ENCODE data around the gene ANKRD22. TPM values are rescaled to one million over a fixed set of nuclear protein-coding genes. Genes with fewer than 3 reads are reported as not detected.

The ANKRD22 gene
- total and polyA plus RNA-seq, 4 donors, result 0.38 to 1.0 (median 0.43) TPM

DNA sequence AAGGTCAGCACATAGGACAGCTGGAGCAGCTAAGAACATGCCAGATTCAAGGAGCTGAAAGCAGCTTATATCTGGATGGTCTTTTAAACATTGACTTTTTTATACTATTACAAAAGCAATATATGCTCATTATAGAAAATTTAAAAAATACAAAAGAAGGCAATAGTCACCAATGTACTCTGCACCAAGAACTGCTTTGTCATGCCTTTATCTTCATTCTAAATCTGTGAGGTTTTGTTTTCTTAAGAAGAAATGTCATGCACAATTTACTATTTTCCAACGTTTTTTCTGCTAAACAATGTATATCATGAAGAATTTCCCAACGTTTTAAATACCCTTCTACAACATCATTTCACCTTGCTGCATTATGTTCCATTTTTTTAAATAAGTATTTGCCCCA is 46.3 kb downstream of the ANKRD22 start:
- no peak for TF ChIP-seq EGR1 (IDR thresholded peaks at IDR 0.05; ENCODE audit: low read depth in 2 of 2)
- no peak for TF ChIP-seq NR2F2 (IDR thresholded peaks at IDR 0.05)
- TF ChIP-seq, protein P1, sequence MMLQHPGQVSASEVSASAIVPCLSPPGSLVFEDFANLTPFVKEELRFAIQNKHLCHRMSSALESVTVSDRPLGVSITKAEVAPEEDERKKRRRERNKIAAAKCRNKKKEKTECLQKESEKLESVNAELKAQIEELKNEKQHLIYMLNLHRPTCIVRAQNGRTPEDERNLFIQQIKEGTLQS (IDR thresholded peaks at IDR 0.05), result no peak
- TF ChIP-seq, protein P2, sequence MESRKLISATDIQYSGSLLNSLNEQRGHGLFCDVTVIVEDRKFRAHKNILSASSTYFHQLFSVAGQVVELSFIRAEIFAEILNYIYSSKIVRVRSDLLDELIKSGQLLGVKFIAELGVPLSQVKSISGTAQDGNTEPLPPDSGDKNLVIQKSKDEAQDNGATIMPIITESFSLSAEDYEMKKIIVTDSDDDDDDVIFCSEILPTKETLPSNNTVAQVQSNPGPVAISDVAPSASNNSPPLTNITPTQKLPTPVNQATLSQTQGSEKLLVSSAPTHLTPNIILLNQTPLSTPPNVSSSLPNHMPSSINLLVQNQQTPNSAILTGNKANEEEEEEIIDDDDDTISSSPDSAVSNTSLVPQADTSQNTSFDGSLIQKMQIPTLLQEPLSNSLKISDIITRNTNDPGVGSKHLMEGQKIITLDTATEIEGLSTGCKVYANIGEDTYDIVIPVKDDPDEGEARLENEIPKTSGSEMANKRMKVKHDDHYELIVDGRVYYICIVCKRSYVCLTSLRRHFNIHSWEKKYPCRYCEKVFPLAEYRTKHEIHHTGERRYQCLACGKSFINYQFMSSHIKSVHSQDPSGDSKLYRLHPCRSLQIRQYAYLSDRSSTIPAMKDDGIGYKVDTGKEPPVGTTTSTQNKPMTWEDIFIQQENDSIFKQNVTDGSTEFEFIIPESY (IDR thresholded peaks at IDR 0.05), result no peak
- no peak for TF ChIP-seq RAD21 (IDR thresholded peaks at IDR 0.05)
- no peak for TF ChIP-seq SP1 (IDR thresholded peaks at IDR 0.05)
- TF ChIP-seq GABPA (IDR thresholded peaks at IDR 0.05 in 1 of 2, conservative IDR thresholded peaks at IDR 0.05 in 1 of 2), result no peak
- TF ChIP-seq, protein P3, sequence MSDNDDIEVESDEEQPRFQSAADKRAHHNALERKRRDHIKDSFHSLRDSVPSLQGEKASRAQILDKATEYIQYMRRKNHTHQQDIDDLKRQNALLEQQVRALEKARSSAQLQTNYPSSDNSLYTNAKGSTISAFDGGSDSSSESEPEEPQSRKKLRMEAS (IDR thresholded peaks at IDR 0.05), result no peak
- TF ChIP-seq RXRA (IDR thresholded peaks at IDR 0.05), result no peak
- no peak for TF ChIP-seq FOXA2 (IDR thresholded peaks at IDR 0.05)
- TF ChIP-seq FOXA1 (IDR thresholded peaks at IDR 0.05), result no peak
- Histone ChIP-seq H3K4me3 (ENCODE audit: low read depth in 1 of 3, low read length in 3 of 3) (no peak overlapping the region), H3K9ac (ENCODE audit: low read depth in 1 of 2, low read length in 2 of 2) (no peak overlapping the region), H3K4me1 (ENCODE audit: control insufficient read depth in 4 of 4, insufficient read depth in 4 of 4, low read length in 3 of 4) (no peaks in the 10 kb centered on the region), H3K9me3 (ENCODE audit: control insufficient read depth in 4 of 4, low read length in 3 of 4) (no peaks in the 10 kb centered on the region), H3K27me3 (ENCODE audit: control insufficient read depth in 4 of 4, insufficient read depth in 4 of 4, low read length in 3 of 4) (no peaks in the 10 kb centered on the region), H3K27ac (ENCODE audit: low read depth in 1 of 2, low read length in 2 of 2) (no peak overlapping the region), H3K36me3 (ENCODE audit: control insufficient read depth in 4 of 4, insufficient read depth in 3 of 4, low read depth in 1 of 4, low read length in 3 of 4) (no peaks in the 10 kb centered on the region)
- 55% methylated on average over 2 of the region's 2 CpGs for whole genome bisulfite sequencing
- no peak for DNase-seq (ENCODE audit: low spot score)

DNA sequence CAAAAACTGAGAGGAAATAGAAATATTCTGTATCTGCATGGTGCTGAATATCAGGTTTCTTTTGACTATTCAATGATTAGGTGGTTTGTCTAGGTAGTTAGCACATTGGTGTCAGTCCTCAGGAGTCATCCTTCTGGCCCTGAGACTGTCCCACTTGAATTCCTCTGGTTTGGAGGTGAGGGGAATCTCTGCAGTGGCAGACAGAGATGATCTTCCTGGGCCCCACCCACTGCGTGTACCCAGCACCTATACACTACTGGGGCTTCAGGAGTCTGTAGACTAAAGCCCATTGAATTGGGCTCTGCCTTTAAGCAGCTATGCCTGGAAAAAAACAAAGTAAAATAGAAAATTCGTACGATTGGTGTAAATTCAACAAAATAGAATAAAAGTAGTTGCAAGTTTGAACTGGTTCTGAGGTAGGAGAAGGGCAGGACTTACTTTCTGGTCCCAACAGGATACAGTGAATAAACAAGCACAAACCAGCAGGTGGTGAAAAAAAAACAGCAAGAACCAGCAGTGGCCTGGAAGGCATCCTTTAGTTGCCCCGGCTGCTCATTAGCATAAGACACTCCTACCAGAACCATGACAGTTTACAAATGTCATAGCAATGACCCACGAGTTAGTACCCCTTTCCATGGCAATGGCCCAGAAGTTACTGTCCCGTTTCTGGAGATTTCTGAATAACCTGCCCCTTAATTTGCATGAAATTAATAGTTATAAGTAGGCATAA is 47.4 kb downstream of the ANKRD22 start:
- Histone ChIP-seq H3K4me3 (ENCODE audit: low read depth in 1 of 3, low read length in 3 of 3) (no peak overlapping the region), H3K36me3 (ENCODE audit: control insufficient read depth in 4 of 4, insufficient read depth in 3 of 4, low read depth in 1 of 4, low read length in 3 of 4) (no peaks in the 10 kb centered on the region), H3K4me1 (ENCODE audit: control insufficient read depth in 4 of 4, insufficient read depth in 4 of 4, low read length in 3 of 4) (no peaks in the 10 kb centered on the region), H3K27ac (ENCODE audit: low read depth in 1 of 2, low read length in 2 of 2) (no peak overlapping the region), H3K9ac (ENCODE audit: low read depth in 1 of 2, low read length in 2 of 2) (no peak overlapping the region), H3K9me3 (ENCODE audit: control insufficient read depth in 4 of 4, low read length in 3 of 4) (no peaks in the 10 kb centered on the region), H3K27me3 (ENCODE audit: control insufficient read depth in 4 of 4, insufficient read depth in 4 of 4, low read length in 3 of 4) (no peaks in the 10 kb centered on the region)
- WGBS, result 61% methylated on average over 6 of the region's 6 CpGs
- no peak for TF ChIP-seq YY1 (IDR thresholded peaks at IDR 0.05)
- no peak for TF ChIP-seq FOXA1 (IDR thresholded peaks at IDR 0.05)
- TF ChIP-seq GABPA (IDR thresholded peaks at IDR 0.05 in 1 of 2, conservative IDR thresholded peaks at IDR 0.05 in 1 of 2), result no peak
- TF ChIP-seq, protein P4, sequence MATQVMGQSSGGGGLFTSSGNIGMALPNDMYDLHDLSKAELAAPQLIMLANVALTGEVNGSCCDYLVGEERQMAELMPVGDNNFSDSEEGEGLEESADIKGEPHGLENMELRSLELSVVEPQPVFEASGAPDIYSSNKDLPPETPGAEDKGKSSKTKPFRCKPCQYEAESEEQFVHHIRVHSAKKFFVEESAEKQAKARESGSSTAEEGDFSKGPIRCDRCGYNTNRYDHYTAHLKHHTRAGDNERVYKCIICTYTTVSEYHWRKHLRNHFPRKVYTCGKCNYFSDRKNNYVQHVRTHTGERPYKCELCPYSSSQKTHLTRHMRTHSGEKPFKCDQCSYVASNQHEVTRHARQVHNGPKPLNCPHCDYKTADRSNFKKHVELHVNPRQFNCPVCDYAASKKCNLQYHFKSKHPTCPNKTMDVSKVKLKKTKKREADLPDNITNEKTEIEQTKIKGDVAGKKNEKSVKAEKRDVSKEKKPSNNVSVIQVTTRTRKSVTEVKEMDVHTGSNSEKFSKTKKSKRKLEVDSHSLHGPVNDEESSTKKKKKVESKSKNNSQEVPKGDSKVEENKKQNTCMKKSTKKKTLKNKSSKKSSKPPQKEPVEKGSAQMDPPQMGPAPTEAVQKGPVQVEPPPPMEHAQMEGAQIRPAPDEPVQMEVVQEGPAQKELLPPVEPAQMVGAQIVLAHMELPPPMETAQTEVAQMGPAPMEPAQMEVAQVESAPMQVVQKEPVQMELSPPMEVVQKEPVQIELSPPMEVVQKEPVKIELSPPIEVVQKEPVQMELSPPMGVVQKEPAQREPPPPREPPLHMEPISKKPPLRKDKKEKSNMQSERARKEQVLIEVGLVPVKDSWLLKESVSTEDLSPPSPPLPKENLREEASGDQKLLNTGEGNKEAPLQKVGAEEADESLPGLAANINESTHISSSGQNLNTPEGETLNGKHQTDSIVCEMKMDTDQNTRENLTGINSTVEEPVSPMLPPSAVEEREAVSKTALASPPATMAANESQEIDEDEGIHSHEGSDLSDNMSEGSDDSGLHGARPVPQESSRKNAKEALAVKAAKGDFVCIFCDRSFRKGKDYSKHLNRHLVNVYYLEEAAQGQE (IDR thresholded peaks at IDR 0.05), result no peak
- TF ChIP-seq, protein P1 (IDR thresholded peaks at IDR 0.05), result no peak
- TF ChIP-seq, protein P5, sequence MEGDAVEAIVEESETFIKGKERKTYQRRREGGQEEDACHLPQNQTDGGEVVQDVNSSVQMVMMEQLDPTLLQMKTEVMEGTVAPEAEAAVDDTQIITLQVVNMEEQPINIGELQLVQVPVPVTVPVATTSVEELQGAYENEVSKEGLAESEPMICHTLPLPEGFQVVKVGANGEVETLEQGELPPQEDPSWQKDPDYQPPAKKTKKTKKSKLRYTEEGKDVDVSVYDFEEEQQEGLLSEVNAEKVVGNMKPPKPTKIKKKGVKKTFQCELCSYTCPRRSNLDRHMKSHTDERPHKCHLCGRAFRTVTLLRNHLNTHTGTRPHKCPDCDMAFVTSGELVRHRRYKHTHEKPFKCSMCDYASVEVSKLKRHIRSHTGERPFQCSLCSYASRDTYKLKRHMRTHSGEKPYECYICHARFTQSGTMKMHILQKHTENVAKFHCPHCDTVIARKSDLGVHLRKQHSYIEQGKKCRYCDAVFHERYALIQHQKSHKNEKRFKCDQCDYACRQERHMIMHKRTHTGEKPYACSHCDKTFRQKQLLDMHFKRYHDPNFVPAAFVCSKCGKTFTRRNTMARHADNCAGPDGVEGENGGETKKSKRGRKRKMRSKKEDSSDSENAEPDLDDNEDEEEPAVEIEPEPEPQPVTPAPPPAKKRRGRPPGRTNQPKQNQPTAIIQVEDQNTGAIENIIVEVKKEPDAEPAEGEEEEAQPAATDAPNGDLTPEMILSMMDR (IDR thresholded peaks at IDR 0.05; ENCODE audit: low read depth, low read length, missing input control), result no peak
- TF ChIP-seq, protein P2 (IDR thresholded peaks at IDR 0.05), result no peak
- no peak for TF ChIP-seq HNF4G (IDR thresholded peaks at IDR 0.05)
- no peak for TF ChIP-seq TAF1 (conservative IDR thresholded peaks at IDR 0.05)
- TF ChIP-seq HNF4A (conservative IDR thresholded peaks at IDR 0.05), result no peak
- no peak for TF ChIP-seq FOXA2 (IDR thresholded peaks at IDR 0.05)
- no peak for TF ChIP-seq SP1 (IDR thresholded peaks at IDR 0.05)
- no peak for TF ChIP-seq NR2F2 (IDR thresholded peaks at IDR 0.05)
- TF ChIP-seq JUND (IDR thresholded peaks at IDR 0.05), result no peak
- TF ChIP-seq RAD21 (IDR thresholded peaks at IDR 0.05), result no peak
- TF ChIP-seq RXRA (IDR thresholded peaks at IDR 0.05), result no peak
- no peak for TF ChIP-seq EGR1 (IDR thresholded peaks at IDR 0.05; ENCODE audit: low read depth in 2 of 2)
- TF ChIP-seq, protein P3 (IDR thresholded peaks at IDR 0.05), result no peak
- DNase-seq (ENCODE audit: low spot score), result no peak

Measured in liver (tissue), 9 donors.